ENCODE results near the gene LAMC1.

DNA sequence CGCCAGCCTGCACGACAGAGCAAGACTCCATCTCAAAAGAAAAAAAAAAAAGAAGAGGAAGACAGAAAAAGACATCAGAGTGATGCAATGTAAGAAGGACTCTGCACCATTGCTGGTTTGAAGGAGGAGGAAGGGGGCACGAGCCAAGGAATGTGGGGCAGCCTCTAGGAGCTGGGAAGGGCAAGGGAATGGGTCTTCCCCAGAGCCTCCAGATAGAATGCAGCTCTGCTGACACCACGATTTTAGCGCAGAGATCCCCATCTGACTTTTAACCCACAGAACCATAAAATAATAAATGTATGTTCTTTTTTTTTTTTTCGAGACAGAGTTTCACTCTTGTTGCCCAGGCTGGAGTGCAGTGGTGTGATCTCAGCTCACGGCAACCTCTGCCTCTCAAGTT lies 129.0 kb downstream of the LAMC1 start:
- TF ChIP-seq CTCF (conservative IDR thresholded peaks at IDR 0.05 in 1 of 2, IDR thresholded peaks at IDR 0.05 in 1 of 2; ENCODE audit: low read depth in 1 of 2, low read length in 2 of 2) (no peak), EZH2 (IDR thresholded peaks at IDR 0.05; ENCODE audit: low read length, missing control alignments) (no peak)

Data from fibroblast of lung (primary cell).